ENCODE data around the gene NAPSA.

NAPSA gene

GRCh38 chr19:50313812-50314536 lies 51.5 kb downstream of the NAPSA start:
- no peak for DNase-seq

GRCh38 chr19:50312967-50313811 lies 52.2 kb downstream of the NAPSA start:
- DNase-seq = no peak

DNA sequence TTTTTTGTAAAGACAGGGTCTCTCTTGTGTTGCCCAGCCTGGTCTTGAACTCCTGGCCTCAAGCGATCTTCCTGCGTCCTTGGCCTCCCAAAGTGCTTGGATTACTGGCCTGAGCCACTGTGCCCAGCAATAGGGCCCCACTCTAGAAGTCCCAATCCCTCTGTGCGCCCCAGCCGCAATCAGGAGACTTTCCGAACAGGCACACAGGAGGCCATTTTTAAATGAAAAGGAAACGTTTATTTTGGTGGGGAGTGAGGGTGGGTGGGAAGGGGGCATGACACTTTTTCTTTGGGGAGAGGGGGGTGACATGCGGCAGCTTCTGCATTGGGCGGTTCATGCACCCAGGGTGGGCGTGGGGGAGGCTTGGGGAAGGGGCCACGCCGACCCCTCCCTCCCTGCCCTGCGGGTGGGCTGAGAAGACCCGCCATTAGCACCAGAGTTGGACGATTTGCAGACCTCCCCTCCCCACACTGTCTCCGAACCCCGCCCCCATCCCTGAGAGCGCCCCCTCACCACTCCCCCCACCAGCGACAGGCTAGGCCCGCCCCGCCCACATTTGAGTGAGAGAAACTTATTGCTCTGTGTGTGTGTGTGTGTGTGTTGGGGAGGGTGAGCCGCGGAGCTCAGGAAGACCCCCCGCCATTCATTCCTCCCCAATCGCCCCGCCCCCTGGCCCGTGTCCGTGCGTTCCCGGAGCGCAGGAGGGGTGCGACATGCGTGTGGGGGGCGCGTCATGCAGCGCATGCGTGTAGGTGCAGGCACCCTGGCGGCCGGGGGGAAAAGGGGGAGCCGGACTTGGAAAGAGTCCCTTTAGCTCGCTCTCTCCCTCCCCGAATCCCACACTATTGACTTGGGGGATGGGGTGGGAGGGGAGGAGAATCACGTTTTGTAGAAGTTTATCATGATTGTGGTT lies 53.5 kb downstream of the NAPSA start:
- no peak for DNase-seq

- no peak for DNase-seq
These were observed 54.5 kb downstream of the NAPSA start for GRCh38 chr19:50310759-50311465.

DNA sequence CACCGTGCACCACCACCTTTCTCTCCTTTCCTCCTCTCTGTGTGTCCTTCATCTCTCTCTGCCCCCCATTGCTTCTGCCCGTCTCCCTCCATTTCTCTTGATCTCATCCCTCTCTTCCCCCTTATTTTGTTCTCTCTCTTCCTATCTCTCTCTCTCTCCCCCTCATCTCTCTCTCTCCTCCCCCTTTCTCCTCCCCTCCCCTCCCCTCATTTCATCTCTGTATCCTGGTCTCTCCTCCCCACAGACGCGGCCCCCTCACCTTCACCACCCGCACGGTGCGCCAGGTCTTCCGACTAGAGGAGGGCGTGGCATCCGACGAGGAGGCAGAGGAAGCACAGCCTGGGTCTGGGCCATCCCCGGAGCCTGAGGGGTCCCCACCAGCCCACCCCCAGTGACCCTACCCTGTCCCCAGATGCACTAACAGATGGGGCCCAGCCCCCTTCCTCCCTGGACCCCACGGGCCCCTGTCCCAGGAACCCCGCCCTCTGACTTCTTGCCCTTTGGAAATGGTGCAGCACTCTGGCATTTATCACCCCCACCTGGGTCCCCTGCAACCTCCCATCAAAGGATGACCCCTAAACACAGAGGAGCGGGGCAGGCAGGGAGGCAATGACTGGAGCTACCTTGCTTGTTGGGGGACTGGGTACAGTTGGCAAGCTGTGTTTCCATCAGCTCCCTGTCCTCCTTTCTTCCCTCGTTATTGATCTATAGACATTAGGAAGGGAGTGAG lies 55.9 kb downstream of the NAPSA start:
- DNase-seq = no peak

DNA sequence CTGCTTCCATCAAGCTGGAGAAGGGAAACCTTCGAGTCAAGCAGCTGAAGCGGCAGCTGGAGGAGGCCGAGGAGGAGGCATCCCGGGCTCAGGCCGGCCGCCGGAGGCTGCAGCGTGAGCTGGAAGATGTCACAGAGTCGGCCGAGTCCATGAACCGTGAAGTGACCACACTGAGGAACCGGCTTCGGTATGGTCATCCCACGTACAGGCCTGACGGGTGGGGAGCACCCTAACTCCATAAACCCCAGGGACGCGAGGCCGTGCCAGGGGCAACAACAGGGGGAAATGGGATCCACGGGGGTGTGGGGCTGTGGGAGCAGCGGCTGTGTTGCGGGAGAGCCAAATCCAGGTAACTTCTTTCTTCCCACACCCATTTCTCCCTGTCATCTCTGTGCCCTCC lies 56.4 kb downstream of the NAPSA start:
- DNase-seq = no peak

All from NCI-H2107 (cell line).